NCI-H460 (cell line): ENCODE results near the gene MYADML2. TPM values are rescaled to one million over a fixed set of nuclear protein-coding genes. Genes with fewer than 3 reads are reported as not detected.

Experiments used
- DNase-seq: peaks from one replicate; pipeline ENCODE4 v3.0.0-alpha.2; 2016; ENCODE audit warnings: low read depth; ENCODE audit errors: extremely low read depth
- total RNA-seq: library from RNA; depleted of rRNA; stranded (reverse); fragments of >200 nt; shearing (Covaris generic); gene quantifications from 2 replicates; pipeline ENCODE4 v1.2.3, GENCODE V29; 2014

Gene MYADML2
- total RNA-seq, 1 experiment from 2014 or later = not detected

DNA sequence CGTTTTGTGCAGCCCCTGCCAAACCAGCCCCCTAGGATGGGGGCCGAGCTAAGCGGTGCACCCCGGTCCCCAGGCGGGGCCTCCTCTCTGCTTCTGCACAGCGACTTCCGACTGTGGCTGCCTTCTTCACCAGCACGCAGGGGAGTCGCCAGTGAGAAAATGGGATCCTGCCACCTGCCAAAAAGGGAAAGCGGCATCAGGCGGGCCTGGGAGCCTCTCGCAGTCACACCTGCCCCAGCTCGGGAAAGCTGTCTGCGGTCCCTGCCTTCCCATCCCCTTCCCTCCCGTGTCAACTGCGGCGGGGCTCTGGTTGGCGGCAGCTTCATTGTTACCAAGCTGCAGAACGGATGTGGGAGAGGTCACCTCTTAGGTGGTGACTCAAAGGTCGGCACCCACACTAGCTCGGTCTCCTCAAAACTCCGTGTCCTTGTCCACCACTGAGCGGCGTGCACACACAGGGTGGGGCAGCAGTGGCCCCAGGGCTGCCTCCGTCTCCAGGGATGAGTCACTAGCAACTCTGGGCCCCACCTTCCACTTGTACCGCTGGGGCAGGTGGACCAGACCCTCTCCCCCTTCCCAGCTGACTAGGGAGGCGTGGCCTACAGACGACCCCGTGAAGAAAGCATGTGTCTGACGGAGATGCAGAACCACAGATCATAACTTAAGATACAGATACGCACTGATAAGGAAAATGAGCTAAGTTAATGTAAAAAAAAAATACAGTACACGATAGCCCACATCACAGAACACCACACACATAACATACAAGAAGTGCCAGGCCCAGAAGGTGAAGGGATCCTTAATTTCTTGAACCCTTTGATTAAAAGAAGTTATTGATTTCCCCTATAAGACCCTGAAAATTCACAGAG is 34.4 kb downstream of the MYADML2 start:
- DNase-seq = no peak

DNA sequence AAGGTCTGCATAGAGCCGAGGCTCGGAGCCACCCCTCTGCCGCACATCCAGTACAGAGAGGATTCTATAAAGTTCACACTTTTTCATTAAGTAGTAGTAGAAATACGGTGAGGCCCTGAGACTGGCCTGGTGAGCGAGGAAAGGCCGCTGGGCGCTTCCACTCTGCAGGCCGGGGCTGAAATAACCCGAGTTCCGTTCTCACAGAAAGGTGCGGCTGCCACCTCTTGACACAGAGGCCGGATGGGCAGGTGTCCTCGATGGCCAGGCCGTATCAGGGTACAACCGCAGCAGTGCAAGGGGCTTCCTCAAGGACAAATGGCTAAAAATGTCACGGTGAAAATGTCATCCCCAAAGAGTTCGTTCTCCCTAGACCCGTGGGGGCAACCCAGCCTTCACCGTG is 35.1 kb downstream of the MYADML2 start:
- no peak for DNase-seq

DNA sequence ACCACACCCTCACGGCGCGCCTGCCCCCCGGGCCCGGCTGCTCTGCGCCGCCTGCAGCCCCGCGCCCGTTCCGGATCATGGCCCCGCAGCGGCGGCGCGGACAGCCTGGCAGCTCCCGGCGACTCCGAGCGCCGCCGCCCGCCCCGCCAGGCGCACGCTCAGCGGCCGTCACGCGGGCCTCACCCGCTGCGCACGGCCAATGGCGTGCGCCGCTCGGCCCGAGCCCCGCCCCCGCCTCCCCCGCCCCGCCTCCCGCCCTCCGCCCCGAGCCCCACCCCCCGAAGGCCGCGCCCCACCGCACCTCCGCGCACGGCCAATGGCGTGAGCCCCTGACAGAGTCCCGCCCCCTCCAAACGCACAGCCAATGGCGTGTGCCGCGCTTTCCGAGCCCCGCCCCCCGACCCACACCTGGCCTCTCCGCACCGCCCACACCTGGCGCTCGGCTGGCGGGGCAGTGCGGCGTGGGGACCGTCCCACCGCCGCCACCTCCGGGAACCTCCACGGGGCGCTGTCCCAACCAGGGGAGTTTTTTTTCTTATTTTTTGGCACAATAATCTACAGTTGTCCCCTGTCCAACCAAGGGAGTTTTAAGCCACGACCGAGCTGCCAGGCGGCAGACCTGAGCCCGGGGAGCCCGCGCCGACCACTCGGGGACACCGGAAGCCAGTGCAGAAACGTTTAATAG is 35.6 kb downstream of the MYADML2 start, which contains the start of gene PCYT2:
Gene PCYT2, minus strand, starts transcription at position 123 of the 685 bp plus-strand sequence. Its CDS starts 44 bp downstream, at position 79.
- peak; percentile 91 for DNase-seq

DNA sequence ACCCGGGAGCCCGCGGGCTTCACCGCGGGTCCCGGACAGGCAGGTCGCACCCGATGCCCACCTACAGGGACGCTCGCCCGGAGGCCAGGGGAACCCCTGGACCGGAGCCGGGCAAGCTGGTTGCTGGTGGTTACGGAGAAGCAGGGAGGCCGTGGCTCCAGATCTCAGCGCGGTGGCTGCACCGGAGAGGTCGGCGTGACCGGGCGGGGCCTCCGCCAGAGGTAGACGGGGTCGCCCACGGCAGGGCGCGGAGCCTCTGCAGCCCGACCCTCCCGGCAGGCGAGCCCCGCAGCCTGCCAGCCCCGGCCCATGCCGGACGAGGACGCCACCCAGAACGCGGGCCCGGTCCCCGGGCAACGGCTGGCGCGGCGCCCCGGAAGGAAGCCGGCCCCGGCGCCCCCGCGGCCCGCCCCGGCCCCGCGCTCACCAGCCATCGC is 36.2 kb downstream of the MYADML2 start:
- DNase-seq = no peak

DNA sequence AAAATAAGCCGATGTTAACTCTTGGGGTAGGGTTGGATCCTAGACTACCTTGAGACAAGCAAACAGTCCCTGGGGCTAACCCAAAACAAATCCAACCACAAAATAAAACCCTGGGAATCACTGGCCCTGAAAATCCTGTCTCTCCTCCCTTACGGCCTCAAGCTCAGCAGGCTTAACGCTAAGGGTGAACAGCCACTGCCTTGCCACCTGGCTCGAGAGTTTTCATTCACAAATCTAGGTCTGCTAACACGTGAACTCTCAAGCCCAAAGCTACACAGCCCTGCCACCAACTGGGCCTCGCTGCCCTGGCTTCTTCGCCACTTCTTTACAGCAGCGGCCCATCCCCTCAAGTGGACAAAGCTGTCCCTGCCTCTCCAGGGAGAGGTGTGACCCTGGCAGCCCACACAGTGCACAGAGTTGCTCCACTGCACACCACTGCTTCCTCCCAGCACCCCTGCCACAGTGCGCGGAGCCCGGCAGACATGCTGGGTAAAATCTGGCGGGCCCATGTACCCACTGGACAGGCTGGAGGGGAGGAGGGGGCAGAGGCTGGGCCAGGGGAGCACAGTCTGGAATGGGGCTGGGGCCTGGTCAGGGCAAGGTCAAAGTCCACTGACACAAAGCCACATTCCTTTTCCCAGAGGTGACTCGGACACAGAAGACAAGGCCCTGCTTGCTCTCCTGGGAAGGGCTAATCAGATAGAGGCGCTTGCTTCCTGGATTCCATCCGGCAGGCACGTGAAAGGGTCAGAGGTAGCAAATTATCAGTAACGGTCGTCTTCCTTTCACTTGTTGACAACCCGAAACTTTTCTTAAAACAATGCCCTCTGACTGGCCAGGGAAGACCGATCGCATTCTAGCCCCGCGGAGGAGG is 36.8 kb downstream of the MYADML2 start:
- DNase-seq = no peak

DNA sequence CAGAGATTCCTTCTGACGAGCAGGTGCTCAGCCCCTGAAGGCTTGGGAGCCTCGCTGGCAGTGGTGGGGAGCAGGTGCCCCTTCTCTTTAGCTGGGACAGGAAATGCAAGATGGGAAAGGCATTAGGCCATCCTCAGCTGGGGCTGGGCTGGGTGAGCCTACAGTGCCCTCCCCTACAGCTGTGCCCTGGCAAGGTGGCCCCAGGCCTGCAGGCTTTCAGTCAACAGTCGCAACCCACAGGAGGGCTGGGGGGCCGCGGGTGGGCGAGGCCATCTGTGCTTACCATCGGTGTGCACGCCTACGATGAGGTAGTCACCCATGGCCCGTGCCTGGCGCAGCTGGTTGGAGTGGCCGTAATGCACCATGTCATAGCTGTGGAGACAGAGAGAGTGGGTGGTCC is 37.8 kb downstream of the MYADML2 start:
- DNase-seq = no peak

DNA sequence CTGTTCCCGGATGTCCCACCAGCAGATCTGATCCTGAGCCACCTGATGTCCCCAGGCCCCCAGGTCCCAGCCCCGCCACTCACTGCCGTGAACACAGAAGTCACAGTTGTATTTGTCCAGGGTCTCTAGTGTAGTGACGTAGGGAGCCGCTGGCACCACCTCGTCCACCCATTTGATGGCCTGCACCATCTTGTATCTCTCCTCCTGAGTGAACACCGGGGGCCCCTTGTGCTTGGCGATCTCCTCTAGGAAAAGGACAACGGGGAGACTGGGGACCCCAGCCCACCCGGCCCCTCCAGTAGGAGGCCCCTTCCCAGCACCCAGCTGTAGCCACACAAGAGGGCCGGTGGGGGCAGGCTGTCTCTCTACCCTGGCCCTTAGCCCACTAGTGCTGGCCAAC is 38.2 kb downstream of the MYADML2 start:
- DNase-seq = no peak

DNA sequence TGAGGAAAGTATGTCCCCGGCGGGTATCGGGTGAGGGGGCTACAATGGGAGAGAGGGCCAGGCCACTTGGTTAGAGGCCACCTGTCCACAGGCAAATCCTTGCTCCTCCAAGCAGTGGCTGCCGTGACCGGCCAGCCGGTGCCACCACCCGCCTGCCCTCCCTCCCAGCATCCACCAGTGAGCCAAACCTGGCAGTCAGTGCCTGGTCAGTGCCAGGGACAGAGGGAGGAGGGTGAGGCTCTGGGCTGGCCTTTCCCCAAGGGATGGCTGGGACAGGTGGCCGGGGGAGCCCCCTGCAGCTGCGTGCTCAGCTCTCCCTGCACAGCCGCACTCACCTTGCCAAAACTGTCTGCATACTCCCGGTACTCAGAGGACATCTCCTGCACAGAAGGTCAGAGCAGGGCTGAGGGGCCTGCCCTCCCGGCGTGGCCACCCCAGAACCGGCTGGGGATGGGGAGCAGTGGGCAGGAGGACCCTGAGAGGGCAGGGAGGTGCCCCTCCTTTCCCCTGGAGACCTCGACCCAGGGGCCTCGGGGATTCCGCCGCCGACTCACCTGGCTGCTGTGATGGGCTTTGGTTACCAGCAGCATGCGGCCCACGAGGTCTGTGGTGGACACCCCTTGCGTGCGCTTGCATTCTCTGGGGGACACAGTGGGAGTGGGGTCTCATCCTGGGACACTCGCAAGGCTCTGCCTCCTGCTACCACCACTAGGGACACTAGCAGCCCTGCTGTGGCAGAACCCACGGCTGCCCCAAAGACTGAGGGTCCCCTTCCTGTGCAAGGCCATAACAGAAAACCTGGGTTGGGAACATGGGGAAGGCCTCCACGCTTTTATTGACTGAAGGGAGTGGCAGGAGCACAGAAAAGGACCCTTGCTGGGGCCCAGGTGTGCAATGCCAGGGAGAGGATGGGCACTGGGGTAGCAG is 39.6 kb downstream of the MYADML2 start:
- no peak for DNase-seq

DNA sequence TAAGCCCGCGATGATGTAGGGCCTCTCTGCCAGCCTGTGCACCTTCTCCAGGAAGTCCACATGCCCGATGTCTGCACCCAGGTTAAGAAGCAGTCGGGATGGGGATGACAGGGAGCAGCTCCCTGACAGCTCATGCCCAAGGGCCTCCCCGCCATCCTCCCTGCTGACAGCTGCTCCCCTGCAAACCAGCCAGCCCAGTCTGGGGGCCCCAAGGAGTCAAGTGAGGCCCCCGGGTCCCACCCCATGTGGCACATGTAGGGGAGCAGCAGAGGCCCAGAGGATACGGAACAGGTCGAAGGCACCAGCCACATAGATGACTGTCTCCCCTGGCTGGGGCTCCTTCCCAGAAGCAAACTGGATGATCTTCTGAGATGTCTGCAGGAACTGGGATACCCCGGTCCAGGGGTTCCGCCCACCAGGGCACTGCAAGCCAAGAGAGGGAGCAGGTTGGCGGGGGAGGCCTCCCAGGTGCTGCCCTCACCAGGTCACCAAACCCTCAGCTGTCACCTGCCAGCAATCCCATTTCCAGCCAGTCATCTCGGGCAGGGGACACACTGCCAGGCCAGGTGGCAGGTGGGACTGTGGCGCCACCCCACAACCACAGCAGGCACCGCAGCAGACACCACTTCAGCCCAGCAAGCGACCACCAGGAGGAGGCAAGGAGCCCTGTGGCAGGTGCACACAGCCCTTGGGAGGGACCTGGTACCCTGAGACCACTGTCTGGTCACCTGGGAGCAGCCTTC is 40.4 kb downstream of the MYADML2 start:
- DNase-seq = no peak

DNA sequence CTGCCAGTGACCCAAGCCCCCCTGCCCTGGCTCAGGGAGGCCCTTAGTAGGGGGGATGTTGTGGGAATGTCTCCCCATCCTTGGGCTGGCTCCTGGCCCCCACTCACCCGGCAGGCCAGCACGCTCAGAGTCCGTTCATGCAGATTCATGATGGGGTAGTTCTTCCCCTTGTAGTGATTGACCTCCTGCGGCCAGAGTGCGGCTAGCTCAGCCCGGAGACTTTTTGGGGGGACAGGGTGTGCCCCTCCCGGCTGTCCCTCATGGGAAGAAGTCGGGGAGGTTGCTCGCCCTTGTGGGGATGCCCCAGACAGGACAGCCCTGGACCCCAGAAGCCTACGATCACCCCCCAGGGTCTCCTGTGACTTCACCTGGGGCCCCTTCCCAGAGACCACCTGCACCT is 41.0 kb downstream of the MYADML2 start:
- no peak for DNase-seq

DNA sequence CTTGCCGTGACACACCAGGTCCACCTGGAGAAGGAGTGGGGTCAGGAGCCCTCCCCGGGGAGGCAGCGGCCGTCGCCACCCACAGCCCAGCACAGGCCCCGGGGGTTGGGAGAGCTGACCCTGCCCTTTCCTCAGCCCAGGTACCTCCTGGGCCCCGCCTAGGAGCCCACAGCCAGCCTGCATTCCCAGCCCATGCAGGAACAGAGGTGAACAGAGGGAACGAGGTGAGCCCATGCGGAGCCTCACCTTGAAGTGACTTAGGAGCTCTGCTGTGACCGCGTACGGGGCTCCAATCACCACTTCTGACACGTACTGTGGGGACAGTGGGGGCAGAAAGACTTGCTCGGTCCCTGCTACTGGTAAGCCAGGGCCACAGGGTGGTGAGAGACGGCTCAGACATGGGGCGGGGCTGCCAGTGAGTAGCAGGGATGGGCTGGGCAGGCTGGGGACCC is 41.6 kb downstream of the MYADML2 start:
- no peak for DNase-seq

DNA sequence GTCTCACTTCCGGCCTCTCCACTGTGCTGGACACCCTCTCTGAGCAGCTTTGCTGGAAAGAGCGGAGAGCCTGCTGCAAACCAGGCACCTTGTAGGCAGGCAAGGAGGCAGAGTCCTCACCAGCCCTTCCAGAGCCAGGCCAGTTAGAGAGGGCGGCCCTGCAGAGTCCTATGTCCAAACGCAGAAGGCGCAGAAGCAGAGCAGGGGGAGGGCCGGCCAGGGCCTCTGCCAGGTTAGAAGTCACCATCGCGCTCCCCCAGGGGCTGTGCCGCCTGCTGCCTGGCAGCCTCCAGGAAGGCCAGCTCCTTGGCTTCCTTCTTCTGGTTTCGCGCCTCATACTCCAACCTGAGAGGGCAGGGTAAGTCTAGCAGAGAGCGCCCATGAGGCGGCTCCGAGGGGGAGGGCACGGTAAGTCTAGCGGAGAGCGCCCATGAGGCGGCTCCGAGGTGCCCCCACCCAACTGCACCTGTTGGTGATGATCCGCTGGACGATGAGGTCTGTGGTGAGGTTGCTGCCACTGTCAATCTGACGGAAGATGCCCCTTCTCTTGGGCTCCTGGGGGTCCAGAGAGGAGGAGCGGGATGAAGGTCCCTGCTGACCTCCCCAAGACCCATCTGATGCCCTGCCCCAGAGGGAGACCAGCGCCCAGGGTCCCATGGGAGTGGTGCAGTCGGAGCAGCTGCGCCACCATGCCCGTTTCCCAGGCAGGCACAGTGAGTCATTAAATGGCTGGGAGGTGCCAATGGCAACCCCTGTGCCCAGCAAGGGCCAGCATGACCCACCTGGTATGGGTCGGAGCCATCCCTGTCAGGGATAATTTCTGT is 42.2 kb downstream of the MYADML2 start:
- no peak for DNase-seq

DNA sequence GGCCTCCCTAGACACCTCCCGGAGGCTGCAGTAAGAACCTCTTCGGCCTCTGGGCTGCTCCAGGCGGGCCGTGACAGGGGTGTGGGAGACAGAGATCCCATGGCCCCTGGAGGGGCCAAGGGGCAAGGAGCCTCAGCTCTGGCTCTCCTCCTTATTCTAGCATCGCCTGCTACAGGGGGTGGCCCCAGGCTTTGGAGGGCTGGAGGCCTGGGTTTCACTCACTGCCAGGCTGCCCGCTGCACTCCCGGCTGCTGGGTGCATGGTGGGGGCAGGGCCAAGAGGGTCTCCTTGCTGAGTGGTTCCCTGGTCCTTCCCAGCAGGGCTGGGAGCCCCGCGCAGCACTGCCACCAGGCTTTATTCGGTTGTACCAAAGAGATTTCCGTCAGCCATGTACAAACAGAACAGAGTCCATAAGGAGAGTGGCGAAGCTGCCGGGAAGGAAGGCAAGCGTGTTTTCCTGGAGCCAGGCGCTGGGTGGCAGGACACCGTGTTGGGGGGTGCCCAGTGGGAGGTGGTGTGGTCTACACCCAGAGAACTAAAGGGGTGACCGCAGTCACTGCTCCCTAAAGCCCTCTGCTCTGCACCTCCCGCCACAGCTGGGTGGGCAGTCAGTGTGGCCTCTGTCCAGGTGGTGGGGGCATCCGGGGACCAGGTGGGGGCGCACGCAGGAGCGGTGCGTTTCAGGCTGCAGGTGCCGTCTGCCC is 43.0 kb downstream of the MYADML2 start:
- no peak for DNase-seq

DNA sequence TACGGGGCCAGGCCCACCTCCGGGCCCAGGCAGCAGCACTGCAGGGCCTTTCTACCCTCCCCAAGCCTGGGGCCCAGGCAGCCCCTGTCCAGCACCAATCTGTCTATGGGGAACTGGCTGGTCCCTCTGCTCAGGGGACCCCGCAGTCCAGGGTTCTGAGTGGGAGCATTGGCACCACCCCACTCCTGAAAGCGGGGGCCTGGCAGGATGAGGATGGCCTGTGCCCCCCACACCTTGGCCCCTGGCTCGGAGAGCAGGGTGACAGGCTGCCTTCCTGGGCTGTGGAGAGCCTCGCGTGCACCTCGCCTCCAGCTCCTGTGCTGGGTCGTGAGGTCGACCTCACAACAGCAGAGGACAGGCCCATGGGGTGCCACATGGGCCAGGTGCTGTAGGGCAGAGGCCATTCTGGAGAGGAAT is 43.6 kb downstream of the MYADML2 start:
- DNase-seq = no peak

DNA sequence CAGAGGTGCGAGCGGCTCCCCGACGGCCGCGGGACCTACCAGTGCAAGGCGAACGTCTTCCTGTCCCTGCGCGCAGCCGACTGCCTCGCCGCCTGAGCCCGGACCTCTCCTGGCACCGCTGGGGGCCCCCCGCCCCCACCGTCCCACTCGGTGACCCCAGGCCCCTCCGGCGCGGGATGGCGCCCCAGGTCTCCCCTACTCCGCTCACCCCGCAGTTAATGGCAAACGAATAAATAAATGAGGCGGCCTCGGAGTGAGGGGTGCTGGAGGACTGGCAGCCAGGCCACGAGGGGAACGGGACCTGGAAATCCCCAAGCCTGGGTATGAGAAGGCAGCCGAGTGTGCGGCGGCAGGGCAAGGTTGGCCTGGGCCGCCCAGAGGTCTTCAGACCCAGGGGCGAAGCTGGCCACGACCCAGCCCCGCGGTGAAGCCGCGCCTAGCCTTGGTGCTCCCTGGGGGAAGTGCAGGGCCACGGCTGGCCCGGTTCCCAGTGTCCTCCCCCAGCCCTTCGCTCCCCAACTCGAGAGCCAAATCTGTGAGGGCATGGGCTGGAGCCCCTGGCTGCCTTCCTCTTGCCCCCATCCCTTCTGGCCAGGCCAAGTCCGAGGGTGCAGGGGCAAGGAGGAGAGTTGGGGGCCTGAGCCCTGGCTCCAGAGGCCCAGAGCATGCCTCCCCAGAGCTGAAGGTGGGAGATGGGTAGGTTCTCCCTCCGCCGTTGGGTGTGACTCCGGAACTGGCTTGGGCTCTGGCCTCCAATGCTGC is 44.2 kb downstream of the MYADML2 start:
- no peak for DNase-seq

DNA sequence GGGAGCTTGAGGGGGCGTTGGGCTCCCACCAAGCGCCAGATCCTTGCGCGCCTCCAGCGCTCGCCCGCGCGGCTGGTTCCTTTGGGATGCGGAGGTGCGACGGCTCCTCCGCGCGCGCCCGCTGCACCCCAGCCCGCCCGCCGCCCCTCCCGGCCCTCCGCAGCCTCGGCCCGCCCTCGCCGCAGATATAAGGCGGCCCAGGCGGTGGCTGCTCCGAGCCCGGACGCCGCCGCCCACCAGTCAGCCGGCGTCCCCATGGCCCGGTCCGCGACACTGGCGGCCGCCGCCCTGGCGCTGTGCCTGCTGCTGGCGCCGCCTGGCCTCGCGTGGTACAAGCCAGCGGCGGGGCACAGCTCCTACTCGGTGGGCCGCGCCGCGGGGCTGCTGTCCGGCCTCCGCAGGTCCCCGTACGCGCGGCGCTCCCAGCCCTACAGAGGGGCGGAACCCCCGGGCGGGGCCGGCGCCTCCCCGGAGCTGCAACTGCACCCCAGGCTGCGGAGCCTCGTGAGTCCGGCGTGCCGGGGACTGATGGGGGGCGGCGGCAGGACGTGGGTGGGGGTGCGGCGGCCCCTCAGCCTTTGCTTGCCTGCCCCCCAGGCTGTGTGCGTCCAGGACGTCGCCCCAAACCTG is 44.9 kb downstream of the MYADML2 start, which contains the start of gene NPB:
Gene NPB, plus strand, starts transcription at position 216 of the 630 bp plus-strand sequence. Its CDS starts 40 bp downstream, at position 256.
- DNase-seq = no peak
